CD4-positive, alpha-beta memory T cell (primary cell): Measurements from ENCODE around the gene TPK1. TPM values are rescaled to one million over a fixed set of nuclear protein-coding genes. Genes with fewer than 3 reads are reported as not detected.

Experiments
- CTCF ChIA-PET: fragments of 350-600 bp; sonication (Branson Sonifier 250); formaldehyde crosslinking; loops from one replicate; lab custom pipeline; 2021; ENCODE audit warnings: inconsistent platforms; ENCODE audit not compliant: partially characterized antibody; lab: Charles Lee
- POLR2A ChIA-PET: fragments of 350-600 bp; sonication (Branson Sonifier 250); formaldehyde crosslinking; loops from one replicate; lab custom pipeline; 2021; ENCODE audit not compliant: partially characterized antibody; lab: Charles Lee
- DNase-seq, 5 donors: peaks; one replicate each; pipeline versions ENCODE4 v3.0.0 to v3.0.0-alpha.2; 2020 to 2022; ENCODE audit warnings: mixed read lengths in 1 of 5
- H3K27ac ChIP-seq: one replicate; pipeline ENCODE4 v1.7.0; 2013; ENCODE audit warnings: low read depth, low read length
- H3K27me3 ChIP-seq: 2 replicates; pipeline ENCODE4 v1.7.0; 2013; ENCODE audit warnings: mild to moderate bottlenecking, low read length, moderate library complexity; ENCODE audit not compliant: insufficient read depth
- H3K36me3 ChIP-seq: 2 replicates; pipeline ENCODE4 v1.7.0; 2013; ENCODE audit warnings: mild to moderate bottlenecking, low read length, moderate library complexity; ENCODE audit not compliant: insufficient read depth
- H3K4me1 ChIP-seq: 2 replicates; pipeline ENCODE4 v1.7.0; 2013; ENCODE audit warnings: mild to moderate bottlenecking, low read length, moderate library complexity; ENCODE audit not compliant: insufficient read depth
- H3K4me3 ChIP-seq, 2 donors: one replicate each; pipeline ENCODE4 v1.7.0; 2013; ENCODE audit warnings: low read length in 2 of 2, mild to moderate bottlenecking in 1 of 2
- H3K9me3 ChIP-seq, 2 donors: one replicate each; pipeline ENCODE4 v1.7.0; 2013; ENCODE audit warnings: low read length in 2 of 2, control low read depth in 1 of 2; ENCODE audit not compliant: control insufficient read depth in 1 of 2
- H3K27ac Mint-ChIP-seq, 7 donors: one replicate each; pipeline ENCODE4 v1.8.0; 2020 to 2021; ENCODE audit warnings: mixed read lengths in 7 of 7, mild to moderate bottlenecking in 6 of 7, inconsistent platforms in 3 of 7, moderate library complexity in 3 of 7
- H3K27me3 Mint-ChIP-seq, 2 donors: one replicate each; pipeline ENCODE4 v1.8.0; 2020 to 2021; ENCODE audit warnings: mixed read lengths in 2 of 2
- H3K36me3 Mint-ChIP-seq, 2 donors: one replicate each; pipeline ENCODE4 v1.8.0; 2020 to 2021; ENCODE audit warnings: mixed read lengths in 2 of 2, inconsistent platforms in 1 of 2, mild to moderate bottlenecking in 1 of 2
- H3K4me1 Mint-ChIP-seq, 4 donors: one replicate each; pipeline ENCODE4 v1.8.0; 2020 to 2021; ENCODE audit warnings: mixed read lengths in 4 of 4, mild to moderate bottlenecking in 1 of 4
- H3K4me3 Mint-ChIP-seq, 8 donors: one replicate each; pipeline ENCODE4 v1.8.0; 2020 to 2021; ENCODE audit warnings: mixed read lengths in 8 of 8, mild to moderate bottlenecking in 7 of 8, moderate library complexity in 6 of 8, inconsistent platforms in 3 of 8
- H3K9me3 Mint-ChIP-seq, 8 donors: one replicate each; pipeline ENCODE4 v1.8.0; 2020 to 2021; ENCODE audit warnings: mixed read lengths in 8 of 8, mild to moderate bottlenecking in 5 of 8, inconsistent platforms in 3 of 8, moderate library complexity in 1 of 8
- intact Hi-C: fragments of 100-400 bp; cut with micrococcal nuclease; formaldehyde crosslinking; loops from one replicate; pipeline ENCODE4 v1.15.1; 2023
- polyA plus RNA-seq, 2 donors: library from polyadenylated mRNA; unstranded; fragments of 300-500 nt; fragmentation: Illumina TruSeq; gene quantifications; one replicate each; pipeline ENCODE4 v1.2.3, GENCODE V29; 2021
- total RNA-seq, 2 experiments: library from RNA; stranded (reverse); gene quantifications; one replicate each; pipeline ENCODE4 v1.2.3, GENCODE V29; 2021

The TPK1 gene
- total and polyA plus RNA-seq, 4 experiments from 2014 or later: 25.2 to 30.7 (median 27.8) TPM

DNA sequence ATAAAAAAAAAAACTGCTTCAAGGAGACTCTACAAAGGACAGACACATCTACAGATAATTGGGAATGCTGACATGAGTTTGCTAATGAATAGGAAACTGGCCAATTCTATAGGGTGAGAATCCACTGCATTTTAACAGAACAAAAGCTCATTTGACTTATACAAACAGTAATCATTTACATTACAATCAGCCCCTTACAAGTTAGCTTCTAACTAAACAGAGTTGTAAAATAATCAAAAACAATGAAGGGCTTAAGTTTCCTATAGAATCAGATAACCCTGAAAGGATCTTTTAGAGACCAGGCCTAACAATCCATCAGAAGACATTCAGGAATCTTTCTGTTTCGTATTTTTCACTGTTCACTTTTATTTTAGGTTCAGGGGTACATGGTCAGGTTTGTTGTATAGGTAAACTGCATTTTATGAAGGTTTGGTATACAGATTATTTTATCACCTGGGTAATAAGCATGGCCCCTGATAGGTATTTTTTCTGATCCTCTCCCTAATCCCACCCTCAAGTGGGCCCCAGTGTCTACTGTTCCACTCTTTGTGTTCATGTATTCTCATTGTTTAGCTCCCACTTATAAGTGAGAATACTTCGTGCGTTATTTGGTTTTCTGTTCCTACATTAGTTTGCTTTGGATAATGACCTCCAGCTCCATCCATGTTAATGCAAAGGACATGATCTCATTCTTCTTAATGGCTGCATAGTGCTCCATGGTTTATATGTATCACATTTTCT is 301.0 kb downstream of the TPK1 start:
- Histone ChIP-seq H3K36me3 (no peaks in the 10 kb centered on the region), H3K27ac (no peak overlapping the region), H3K4me3 (no peak overlapping the region), H3K9me3 (no peaks in the 10 kb centered on the region), H3K4me1 (no peaks in the 10 kb centered on the region), H3K27me3 (no peaks in the 10 kb centered on the region)
- Mint-ChIP-seq H3K4me1 (peaks cover 0 to 5% (median 1%) of the 10 kb centered on the region in 4 donors), H3K27me3 (no peaks in the 10 kb centered on the region), H3K27ac (no peak overlapping the region), H3K9me3 (peaks cover 0 to 15% (median 4%) of the 10 kb centered on the region in 8 donors), H3K4me3 (no peak overlapping the region), H3K36me3 (peaks cover 31 to 37% of the 10 kb centered on the region in 2 donors)
- CTCF ChIA-PET: no interaction called here
- POLR2A ChIA-PET: no interaction called here
- no peak for DNase-seq
- intact Hi-C loops: no loop called here

GRCh38 chr7:144534196-144534595 is 301.7 kb downstream of the TPK1 start:
- Histone ChIP-seq H3K4me3 (no peak overlapping the region), H3K9me3 (no peaks in the 10 kb centered on the region), H3K27ac (no peak overlapping the region), H3K4me1 (no peaks in the 10 kb centered on the region), H3K27me3 (no peaks in the 10 kb centered on the region), H3K36me3 (no peaks in the 10 kb centered on the region)
- no peak for DNase-seq
- CTCF ChIA-PET: no interaction called here
- POLR2A ChIA-PET: no interaction called here
- H3K4me3 Mint-ChIP-seq: no peak overlapping the region
- H3K9me3 Mint-ChIP-seq: peaks cover 0 to 15% (median 4%) of the 10 kb centered on the region in 8 donors
- no peaks in the 10 kb centered on the region for H3K27me3 Mint-ChIP-seq
- H3K36me3 Mint-ChIP-seq: peaks cover 31 to 35% of the 10 kb centered on the region in 2 donors
- no peak overlapping the region for H3K27ac Mint-ChIP-seq
- H3K4me1 Mint-ChIP-seq: peaks cover 0 to 5% (median 1%) of the 10 kb centered on the region in 4 donors
- intact Hi-C loops: no loop called here

DNA sequence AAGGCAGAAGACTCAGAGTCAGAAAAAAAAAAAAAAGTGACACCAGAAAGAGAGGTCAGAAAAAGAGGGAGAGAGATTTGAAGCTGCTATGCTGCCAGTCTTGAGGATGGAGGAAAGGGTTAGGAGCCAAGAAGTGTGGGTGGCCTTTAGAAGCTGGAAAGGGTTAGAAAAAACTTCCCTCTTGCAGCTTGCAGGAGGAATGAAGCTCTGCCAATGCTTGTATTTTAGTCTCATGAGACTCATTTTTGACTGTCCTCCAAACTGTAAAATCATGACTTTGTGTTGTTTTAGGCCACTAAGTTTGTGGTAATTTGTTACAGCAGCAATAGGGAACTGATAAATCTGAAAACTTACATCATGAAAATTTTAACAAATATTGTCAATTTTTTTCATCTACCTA is 304.7 kb downstream of the TPK1 start:
- Histone ChIP-seq H3K4me3 (no peak overlapping the region), H3K4me1 (no peaks in the 10 kb centered on the region), H3K36me3 (no peaks in the 10 kb centered on the region), H3K9me3 (no peaks in the 10 kb centered on the region), H3K27ac (no peak overlapping the region), H3K27me3 (no peaks in the 10 kb centered on the region)
- intact Hi-C loops: no loop called here
- Mint-ChIP-seq H3K27me3 (no peaks in the 10 kb centered on the region), H3K4me3 (no peak overlapping the region), H3K27ac (no peak overlapping the region), H3K36me3 (peaks cover 32 to 49% of the 10 kb centered on the region in 2 donors), H3K9me3 (peaks cover 0 to 11% (median 3%) of the 10 kb centered on the region in 8 donors), H3K4me1 (peaks cover 0 to 10% (median 1%) of the 10 kb centered on the region in 4 donors)
- POLR2A ChIA-PET: no interaction called here
- CTCF ChIA-PET: no interaction called here
- DNase-seq: no peak

DNA sequence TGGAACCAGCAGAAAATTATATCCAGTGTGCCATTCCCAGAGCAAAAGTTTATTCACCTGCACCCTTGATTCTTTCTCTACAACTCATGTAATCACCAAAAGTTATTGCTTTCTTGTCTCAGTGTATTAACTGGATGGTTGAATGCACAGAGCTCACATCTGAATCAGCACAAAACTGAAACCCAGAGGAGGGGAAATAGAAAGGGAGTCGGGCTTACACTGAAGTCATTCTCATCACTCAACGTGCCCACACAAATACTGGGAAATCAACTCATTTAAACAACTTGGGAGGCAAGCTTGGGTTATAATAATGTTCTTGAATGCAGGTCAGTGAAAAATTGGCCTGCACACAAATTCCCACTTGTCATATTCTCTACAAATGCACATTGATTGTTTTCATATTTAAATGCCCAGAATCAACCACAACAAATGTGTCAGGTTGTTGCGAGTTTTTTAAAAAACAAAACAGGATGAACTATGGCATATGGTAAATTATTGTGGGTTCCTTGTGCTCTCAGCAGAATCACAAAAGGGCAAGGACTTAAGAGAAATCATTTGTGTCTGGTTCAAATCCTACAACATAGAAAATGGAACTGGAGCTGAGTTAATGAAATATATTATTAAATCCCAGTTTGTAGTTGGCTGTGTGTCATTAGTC is 306.5 kb downstream of the TPK1 start:
- Mint-ChIP-seq H3K36me3 (peaks cover 22 to 37% of the 10 kb centered on the region in 2 donors), H3K27me3 (no peaks in the 10 kb centered on the region), H3K4me1 (peaks cover 0 to 10% (median 2%) of the 10 kb centered on the region in 4 donors), H3K9me3 (peaks cover 0 to 5% (median under 1%) of the 10 kb centered on the region in 8 donors), H3K4me3 (no peak overlapping the region), H3K27ac (no peak overlapping the region)
- Histone ChIP-seq H3K27ac (no peak overlapping the region), H3K4me1 (no peaks in the 10 kb centered on the region), H3K27me3 (no peaks in the 10 kb centered on the region), H3K36me3 (no peaks in the 10 kb centered on the region), H3K9me3 (no peaks in the 10 kb centered on the region), H3K4me3 (no peak overlapping the region)
- ChIA-PET POLR2A (no interaction called here), CTCF (no interaction called here)
- no peak for DNase-seq
- intact Hi-C loops: no loop called here

DNA sequence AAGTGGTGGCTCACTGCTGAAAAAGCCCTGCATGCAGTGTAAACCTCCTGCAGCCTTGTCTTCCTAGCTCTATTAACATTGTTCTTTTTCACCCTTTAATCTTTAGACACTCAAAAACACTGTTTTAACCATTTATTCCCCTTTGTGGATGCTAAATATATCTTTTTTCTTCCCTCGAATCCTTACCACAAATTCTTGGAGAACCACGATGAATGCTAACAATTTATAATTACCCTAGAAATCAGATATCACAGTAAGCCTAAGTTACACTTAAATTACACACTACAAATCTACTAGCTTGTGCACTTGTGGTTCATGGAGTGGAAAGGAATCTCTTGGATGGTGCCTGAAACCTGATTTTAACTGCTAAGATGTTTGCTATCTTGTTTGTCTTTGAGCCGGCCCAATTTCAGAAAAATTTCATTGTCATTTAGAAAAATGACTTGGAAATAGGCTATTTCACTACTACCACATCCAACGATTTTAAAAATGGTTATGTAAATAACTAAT is 307.3 kb downstream of the TPK1 start:
- intact Hi-C loops: no loop called here
- no peaks in the 10 kb centered on the region for H3K27me3 ChIP-seq
- no peak overlapping the region for H3K27ac ChIP-seq
- Mint-ChIP-seq H3K9me3 (peaks cover 0 to 4% (median 0%) of the 10 kb centered on the region in 8 donors), H3K4me1 (peaks cover 0 to 10% (median 4%) of the 10 kb centered on the region in 4 donors), H3K27me3 (no peaks in the 10 kb centered on the region), H3K27ac (no peak overlapping the region), H3K36me3 (peaks cover 19 to 37% of the 10 kb centered on the region in 2 donors), H3K4me3 (no peak overlapping the region)
- POLR2A ChIA-PET: no interaction called here
- H3K36me3 ChIP-seq: no peaks in the 10 kb centered on the region
- DNase-seq: no peak
- H3K4me1 ChIP-seq: no peaks in the 10 kb centered on the region
- no peaks in the 10 kb centered on the region for H3K9me3 ChIP-seq
- CTCF ChIA-PET: no interaction called here
- no peak overlapping the region for H3K4me3 ChIP-seq

- no peak overlapping the region for H3K4me3 Mint-ChIP-seq
- peaks cover 11 to 38% of the 10 kb centered on the region in 2 donors for H3K36me3 Mint-ChIP-seq
- Histone ChIP-seq H3K4me3 (no peak overlapping the region), H3K9me3 (no peaks in the 10 kb centered on the region), H3K4me1 (no peaks in the 10 kb centered on the region), H3K27me3 (no peaks in the 10 kb centered on the region), H3K27ac (no peak overlapping the region), H3K36me3 (no peaks in the 10 kb centered on the region)
- intact Hi-C loops: no loop called here
- ChIA-PET CTCF (no interaction called here), POLR2A (no interaction called here)
- no peaks in the 10 kb centered on the region for H3K27me3 Mint-ChIP-seq
- no peak overlapping the region for H3K27ac Mint-ChIP-seq
- DNase-seq: no peak
- peaks cover 0 to 13% (median 4%) of the 10 kb centered on the region in 4 donors for H3K4me1 Mint-ChIP-seq
- peaks cover 0 to 2% (median 0%) of the 10 kb centered on the region in 8 donors for H3K9me3 Mint-ChIP-seq
These were observed 308.8 kb downstream of the TPK1 start for GRCh38 chr7:144527051-144527471.

DNA sequence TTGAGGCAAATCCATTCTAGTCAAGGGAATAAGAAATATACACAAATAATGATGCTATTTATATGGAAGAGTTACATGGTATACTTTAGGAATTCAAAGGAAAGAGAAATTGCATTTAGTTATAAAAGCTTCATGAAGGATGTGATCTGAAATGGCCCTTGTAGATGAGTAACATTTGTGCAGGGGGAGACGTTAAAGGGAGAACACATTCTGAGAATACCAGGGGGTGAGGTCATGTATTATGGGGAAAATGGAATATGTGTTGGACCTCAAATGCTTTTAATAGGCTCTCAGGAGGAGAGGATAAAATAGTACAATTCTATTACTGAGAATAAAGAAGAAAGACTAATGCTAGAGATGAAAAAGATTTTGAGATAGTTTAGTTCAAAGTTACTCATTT is 309.9 kb downstream of the TPK1 start:
- H3K9me3 Mint-ChIP-seq: peaks cover 0 to 2% (median 0%) of the 10 kb centered on the region in 8 donors
- no peaks in the 10 kb centered on the region for H3K27me3 Mint-ChIP-seq

More for the DNA sequence above, 309.9 kb downstream of the TPK1 start:
- peaks cover 0 to 16% (median 5%) of the 10 kb centered on the region in 4 donors for H3K4me1 Mint-ChIP-seq
- CTCF ChIA-PET: no interaction called here
- no peak overlapping the region for H3K4me3 Mint-ChIP-seq
- H3K27ac Mint-ChIP-seq: no peak overlapping the region
- H3K36me3 Mint-ChIP-seq: peaks cover 9 to 37% of the 10 kb centered on the region in 2 donors
- intact Hi-C loops: no loop called here
- no peak overlapping the region for H3K4me3 ChIP-seq
- POLR2A ChIA-PET: no interaction called here
- H3K27ac ChIP-seq: no peak overlapping the region
- no peaks in the 10 kb centered on the region for H3K27me3 ChIP-seq
- no peaks in the 10 kb centered on the region for H3K9me3 ChIP-seq
- no peaks in the 10 kb centered on the region for H3K36me3 ChIP-seq
- DNase-seq: no peak
- no peaks in the 10 kb centered on the region for H3K4me1 ChIP-seq
